Stimulated activated naive CD8-positive, alpha-beta T cell treated with anti-CD3 and anti-CD28 coated beads, Interleukin-15, Interleukin-2, amounts not matched to agents 100 U/mL and 50 U/mL, for 24 hours (primary cell): ENCODE data around the gene SIRT3.
A peak's percentile ranks its signal among the peaks of the same experiment; 100 is the strongest.

Source experiments
- ATAC-seq: fragments of 150-1000 bp; cut with Tn5 transposase; one replicate; pipeline ENCODE4 v1.10.0; 2021
- DNase-seq: peaks from one replicate; pipeline ENCODE4 v3.0.0; 2021

SIRT3 gene

GRCh38 chr11:215581-216037, 20.5 kb downstream of the SIRT3 start:
- DNase-seq (no peak), ATAC-seq (no peak)

GRCh38 chr11:214083-214482, 22.1 kb downstream of the SIRT3 start:
- DNase-seq (no peak), ATAC-seq (no peak)

- ATAC-seq (no peak), DNase-seq (no peak)
These were observed 23.0 kb downstream of the SIRT3 start for GRCh38 chr11:213111-213510.

GRCh38 chr11:212150-213100, 23.7 kb downstream of the SIRT3 start:
- ATAC-seq (no peak), DNase-seq (no peak)

GRCh38 chr11:211741-212140, 24.4 kb downstream of the SIRT3 start:
- DNase-seq (no peak), ATAC-seq (no peak)

GRCh38 chr11:211295-211694, 24.8 kb downstream of the SIRT3 start:
- ATAC-seq = no peak
- DNase-seq = no peak

- ATAC-seq = no peak
- DNase-seq = no peak
These were observed 25.4 kb downstream of the SIRT3 start for GRCh38 chr11:210803-211180.

GRCh38 chr11:210122-210802, 25.9 kb downstream of the SIRT3 start:
- ATAC-seq (no peak), DNase-seq (no peak)

- DNase-seq = no peak
- ATAC-seq = no peak
These were observed 26.6 kb downstream of the SIRT3 start for GRCh38 chr11:209275-210121.

- no peak for ATAC-seq
- no peak for DNase-seq
These were observed 27.3 kb downstream of the SIRT3 start for GRCh38 chr11:208917-209260.

- ATAC-seq = peak; percentile 75
- DNase-seq = peak; percentile 87
These were observed 27.8 kb downstream of the SIRT3 start for GRCh38 chr11:208181-208916.

GRCh38 chr11:207863-208180, 28.3 kb downstream of the SIRT3 start:
- DNase-seq = no peak
- peak; percentile 1 for ATAC-seq

GRCh38 chr11:207208-207862, 28.8 kb downstream of the SIRT3 start, which contains the start of the genes BET1L and RIC8A:
BET1L (minus strand) TSS chr11:207399; CDS start chr11:207321, 78 bp downstream.
RIC8A (plus strand) TSS chr11:207708; CDS start chr11:208855, 1,147 bp downstream.
- DNase-seq (peak; percentile 96), ATAC-seq (peak; percentile 86)

- no peak for ATAC-seq
- DNase-seq = no peak
These were observed 29.5 kb downstream of the SIRT3 start for GRCh38 chr11:206526-207207.

GRCh38 chr11:206002-206384, 30.1 kb downstream of the SIRT3 start:
- ATAC-seq (no peak), DNase-seq (no peak)

GRCh38 chr11:205221-206001, 30.7 kb downstream of the SIRT3 start:
- DNase-seq (no peak), ATAC-seq (no peak)

- ATAC-seq (no peak), DNase-seq (no peak)
These were observed 31.5 kb downstream of the SIRT3 start for GRCh38 chr11:204587-205109.

GRCh38 chr11:203945-204586, 32.1 kb downstream of the SIRT3 start:
- no peak for DNase-seq
- ATAC-seq = no peak
